T-cell (primary cell): ENCODE results near the gene PNKD. TPM values are rescaled to one million over a fixed set of nuclear protein-coding genes. Genes with fewer than 3 reads are reported as not detected.

Experiments
- ATAC-seq, 4 experiments: fragments of 200-7000 bp in 3 of 4; fragments of 150-1000 bp in 1 of 4; cut with Tn5 transposase; replicated peaks in 1 of 4; 1 replicate in 3 of 4; 2 replicates in 1 of 4; pipeline ENCODE4 v1.10.0; 2021; ENCODE audit warnings: moderate library complexity in 3 of 4, mild to moderate bottlenecking in 2 of 4, moderate number of reproducible peaks in 1 of 4
- CTCF ChIA-PET, 2 donors: fragments of 300-600 bp; sonication (Branson Sonifier 250); formaldehyde crosslinking; loops; one replicate each; lab custom pipeline; 2022; ENCODE audit warnings: antibody characterized with exemption in 2 of 2; lab: Charles Lee
- POLR2A ChIA-PET, 2 donors: fragments of 300-600 bp; sonication (Branson Sonifier 250); formaldehyde crosslinking; loops; one replicate each; lab custom pipeline; 2022; ENCODE audit warnings: antibody characterized with exemption in 2 of 2; lab: Charles Lee
- DNase-seq, 35 experiments: peaks; one replicate each; pipeline versions ENCODE4 v3.0.0 to v3.0.0-alpha.2; 2013 to 2023
- H3K27ac ChIP-seq: one replicate; pipeline ENCODE4 v1.5.1; 2013; ENCODE audit warnings: low read length
- H3K27me3 ChIP-seq, 2 experiments: replicated peaks in 1 of 2; 1 replicate in 1 of 2; 2 replicates in 1 of 2; pipeline versions ENCODE4 v1.6.1 to v1.7.0; 2013; ENCODE audit warnings: low read length in 1 of 2, mixed read lengths in 1 of 2; ENCODE audit not compliant: control insufficient read depth in 2 of 2, insufficient read depth in 2 of 2; ENCODE audit errors: extremely low read depth in 1 of 2
- H3K36me3 ChIP-seq, 2 donors: 1 replicate in 1 of 2; 2 replicates in 1 of 2; pipeline versions ENCODE4 v1.6.1 to v1.7.0; 2013; ENCODE audit warnings: low read length in 1 of 2; ENCODE audit not compliant: control insufficient read depth in 2 of 2, insufficient read depth in 1 of 2; ENCODE audit errors: extremely low read depth in 1 of 2
- H3K4me1 ChIP-seq, 2 experiments: 1 replicate in 1 of 2; 2 replicates in 1 of 2; pipeline versions ENCODE4 v1.6.1 to v1.7.0; 2013; ENCODE audit warnings: low read length in 2 of 2, mixed read lengths in 1 of 2; ENCODE audit not compliant: insufficient read depth in 2 of 2, control insufficient read depth in 1 of 2; ENCODE audit errors: extremely low read depth in 1 of 2
- H3K4me3 ChIP-seq, 2 donors: 1 replicate in 1 of 2; 2 replicates in 1 of 2; pipeline versions ENCODE4 v1.5.1 to v1.7.0; 2013; ENCODE audit warnings: mild to moderate bottlenecking in 2 of 2, low read length in 1 of 2, moderate library complexity in 1 of 2; ENCODE audit not compliant: control insufficient read depth in 1 of 2; ENCODE audit errors: extremely low read depth in 1 of 2
- H3K9me3 ChIP-seq: 2 replicates; pipeline ENCODE4 v1.7.0; 2013
- H3K27ac Mint-ChIP-seq, 2 donors: one replicate each; pipeline ENCODE4 v1.8.0; 2020 to 2021; ENCODE audit warnings: mild to moderate bottlenecking in 2 of 2, mixed read lengths in 2 of 2
- H3K27me3 Mint-ChIP-seq, 2 donors: one replicate each; pipeline ENCODE4 v1.8.0; 2021 to 2022; ENCODE audit warnings: mixed read lengths in 2 of 2
- H3K36me3 Mint-ChIP-seq: one replicate; pipeline ENCODE4 v1.8.0; 2021; ENCODE audit warnings: mixed read lengths
- H3K4me1 Mint-ChIP-seq, 3 donors: one replicate each; pipeline ENCODE4 v1.8.0; 2020 to 2022; ENCODE audit warnings: mixed read lengths in 3 of 3, mild to moderate bottlenecking in 1 of 3
- H3K4me3 Mint-ChIP-seq, 3 donors: one replicate each; pipeline ENCODE4 v1.8.0; 2020 to 2022; ENCODE audit warnings: mild to moderate bottlenecking in 3 of 3, mixed read lengths in 3 of 3, moderate library complexity in 3 of 3
- H3K9me3 Mint-ChIP-seq, 3 donors: one replicate each; pipeline ENCODE4 v1.8.0; 2020 to 2022; ENCODE audit warnings: mixed read lengths in 3 of 3
- WGBS: methylation state at CpG from one replicate; pipeline ENCODE4 v1.1.5; 2013; ENCODE audit warnings: missing lambda C conversion rate; ENCODE audit not compliant: insufficient coverage; 5-methylcytosine and 5-hydroxymethylcytosine counted together
- total RNA-seq, 35 experiments: library from RNA in 6 of 35; stranded (reverse) in 6 of 35; fragments of 120-200 nt in 1 of 35; gene quantifications; one replicate each; pipeline versions ENCODE4 v1.2.1 to v1.2.4 and lab custom pipeline; 2013 to 2026

Gene PNKD
- total RNA-seq, 5 donors from 2014 or later (not counting 1 experiment from before 2014, with no cell fraction given), result 17.4 to 33.1 (median 30.6) TPM

- ChIA-PET POLR2A (no interaction called here), CTCF (no interaction called here)
- Mint-ChIP-seq H3K27me3 (no peaks in the 10 kb centered on the region), H3K4me1 (peaks cover 0 to 6% (median 6%) of the 10 kb centered on the region in 3 donors), H3K4me3 (no peak overlapping the region), H3K36me3 (no peaks in the 10 kb centered on the region), H3K27ac (no peak overlapping the region), H3K9me3 (no peaks in the 10 kb centered on the region)
- WGBS, result 100% methylated on average over 2 of the region's 3 CpGs
- Histone ChIP-seq H3K4me1 (no peaks in the 10 kb centered on the region), H3K27ac (no peak overlapping the region), H3K36me3 (no peaks in the 10 kb centered on the region), H3K27me3 (peaks cover 0 to 2% of the 10 kb centered on the region in 2 experiments), H3K4me3 (no peak overlapping the region), H3K9me3 (no peaks in the 10 kb centered on the region)
- ATAC-seq, result no peak
- no peak for DNase-seq
Observed at GRCh38 chr2:218334531-218334930, 64.2 kb downstream of the PNKD start.

- no peak for DNase-seq
- Histone ChIP-seq H3K27me3 (peaks cover 0 to 2% of the 10 kb centered on the region in 2 experiments), H3K9me3 (no peaks in the 10 kb centered on the region), H3K36me3 (no peaks in the 10 kb centered on the region), H3K4me3 (no peak overlapping the region), H3K27ac (no peak overlapping the region), H3K4me1 (no peaks in the 10 kb centered on the region)
- CTCF ChIA-PET, result no interaction called here
- Mint-ChIP-seq H3K27me3 (no peaks in the 10 kb centered on the region), H3K4me1 (no peaks in the 10 kb centered on the region), H3K9me3 (no peaks in the 10 kb centered on the region), H3K4me3 (no peak overlapping the region), H3K36me3 (no peaks in the 10 kb centered on the region), H3K27ac (no peak overlapping the region)
- POLR2A ChIA-PET, result no interaction called here
- WGBS, result 75% methylated on average over 2 of the region's 9 CpGs
- ATAC-seq, result no peak
Observed at GRCh38 chr2:218340656-218341055, 70.3 kb downstream of the PNKD start.

GRCh38 chr2:218341381-218341780 lies 71.1 kb downstream of the PNKD start:
- H3K27me3 Mint-ChIP-seq, result no peaks in the 10 kb centered on the region
- no peak overlapping the region for H3K27ac ChIP-seq
- POLR2A ChIA-PET, result no interaction called here

GRCh38 chr2:218342837-218343236 lies 72.5 kb downstream of the PNKD start:
- no peaks in the 10 kb centered on the region for H3K9me3 ChIP-seq
- CTCF ChIA-PET, result no interaction called here
- no peaks in the 10 kb centered on the region for H3K36me3 Mint-ChIP-seq
- POLR2A ChIA-PET, result no interaction called here
- no peaks in the 10 kb centered on the region for H3K36me3 ChIP-seq
- H3K27ac Mint-ChIP-seq, result no peak overlapping the region
- peaks cover 0 to 6% of the 10 kb centered on the region in 2 experiments for H3K27me3 ChIP-seq
- H3K4me3 Mint-ChIP-seq, result no peak overlapping the region
- H3K4me1 Mint-ChIP-seq, result no peaks in the 10 kb centered on the region
- H3K27ac ChIP-seq, result no peak overlapping the region
- ATAC-seq, result no peak
- no peak for DNase-seq
- H3K4me3 ChIP-seq, result no peak overlapping the region
- 95% methylated on average over 4 of the region's 5 CpGs for WGBS
- no peaks in the 10 kb centered on the region for H3K27me3 Mint-ChIP-seq
- no peaks in the 10 kb centered on the region for H3K4me1 ChIP-seq
- no peaks in the 10 kb centered on the region for H3K9me3 Mint-ChIP-seq

More at GRCh38 chr2:218341381-218341780, 71.1 kb downstream of the PNKD start:
- peaks cover 0 to 6% of the 10 kb centered on the region in 2 experiments for H3K27me3 ChIP-seq
- DNase-seq (no peak), ATAC-seq (no peak)
- no peaks in the 10 kb centered on the region for H3K36me3 Mint-ChIP-seq
- no peaks in the 10 kb centered on the region for H3K9me3 ChIP-seq
- H3K4me1 ChIP-seq, result no peaks in the 10 kb centered on the region
- H3K4me3 Mint-ChIP-seq, result no peak overlapping the region
- WGBS, result 84% methylated on average over 6 of the region's 8 CpGs
- H3K36me3 ChIP-seq, result no peaks in the 10 kb centered on the region
- CTCF ChIA-PET, result no interaction called here
- H3K9me3 Mint-ChIP-seq, result no peaks in the 10 kb centered on the region
- no peak overlapping the region for H3K4me3 ChIP-seq
- H3K27ac Mint-ChIP-seq, result no peak overlapping the region
- no peaks in the 10 kb centered on the region for H3K4me1 Mint-ChIP-seq

GRCh38 chr2:218343591-218343990 lies 73.3 kb downstream of the PNKD start:
- ChIA-PET CTCF (no interaction called here), POLR2A (no interaction called here)
- Mint-ChIP-seq H3K9me3 (no peaks in the 10 kb centered on the region), H3K4me3 (no peak overlapping the region), H3K36me3 (no peaks in the 10 kb centered on the region), H3K27me3 (no peaks in the 10 kb centered on the region), H3K4me1 (no peaks in the 10 kb centered on the region), H3K27ac (no peak overlapping the region)
- DNase-seq, result no peak
- ATAC-seq, result no peak
- no peaks in the 10 kb centered on the region for H3K4me1 ChIP-seq
- no peaks in the 10 kb centered on the region for H3K9me3 ChIP-seq
- H3K27ac ChIP-seq, result no peak overlapping the region
- no peaks in the 10 kb centered on the region for H3K36me3 ChIP-seq
- 95% methylated on average over 2 of the region's 3 CpGs for WGBS
- H3K27me3 ChIP-seq, result peaks cover 0 to 6% of the 10 kb centered on the region in 2 experiments
- H3K4me3 ChIP-seq, result no peak overlapping the region

- H3K4me1 Mint-ChIP-seq, result no peaks in the 10 kb centered on the region
- no peak overlapping the region for H3K27ac Mint-ChIP-seq
- no peak overlapping the region for H3K27ac ChIP-seq
- no peak overlapping the region for H3K4me3 ChIP-seq
- no peaks in the 10 kb centered on the region for H3K27me3 Mint-ChIP-seq
- no peak overlapping the region for H3K4me3 Mint-ChIP-seq
- H3K9me3 ChIP-seq, result no peaks in the 10 kb centered on the region
- WGBS, result 94% methylated on average over 9 of the region's 12 CpGs
- ATAC-seq (no peak), DNase-seq (no peak)
- peaks cover 0 to 6% of the 10 kb centered on the region in 2 experiments for H3K27me3 ChIP-seq
- H3K36me3 ChIP-seq, result no peaks in the 10 kb centered on the region
- no peaks in the 10 kb centered on the region for H3K36me3 Mint-ChIP-seq
- H3K4me1 ChIP-seq, result no peaks in the 10 kb centered on the region
- CTCF ChIA-PET, result no interaction called here
- POLR2A ChIA-PET, result no interaction called here
- H3K9me3 Mint-ChIP-seq, result no peaks in the 10 kb centered on the region
Observed at GRCh38 chr2:218344090-218344754, 73.9 kb downstream of the PNKD start.
